H1 (cell line): ENCODE results near the gene NECAP2. TPM values are rescaled to one million over a fixed set of nuclear protein-coding genes. Genes with fewer than 3 reads are reported as not detected.

Source experiments
- CTCF ChIA-PET: fragments of 300-600 bp; sonication (Branson Sonifier 250); formaldehyde crosslinking; loops from one replicate; lab custom pipeline; 2021; ENCODE audit not compliant: partially characterized antibody; lab: Charles Lee
- POLR2A ChIA-PET: fragments of 300-600 bp; sonication (Branson Sonifier 250); formaldehyde crosslinking; loops from one replicate; lab custom pipeline; 2021; ENCODE audit warnings: inconsistent platforms; ENCODE audit not compliant: partially characterized antibody; lab: Charles Lee
- DNase-seq, 2 experiments: peaks; one replicate each; pipeline versions ENCODE4 v3.0.0 to v3.0.0-alpha.2; 2010 to 2022; ENCODE audit warnings: low spot score in 2 of 2, low read depth in 1 of 2, mixed read lengths in 1 of 2
- FAIRE-seq: peaks from 2 replicates; lab custom pipeline; 2011; peaks lifted over from hg19 to GRCh38; lab: Jason Lieb, UNC
- H2AFZ ChIP-seq: 2 replicates; pipeline ENCODE4 v1.8.1; 2012; ENCODE audit warnings: low read length, inconsistent platforms
- H2AK5ac ChIP-seq: 2 replicates; pipeline ENCODE4 v1.6.1; 2013; ENCODE audit warnings: low read depth, low read length
- H2BK120ac ChIP-seq: replicated peaks from 2 replicates; pipeline ENCODE3; 2013; ENCODE audit warnings: low read depth, low read length, inconsistent platforms
- H2BK12ac ChIP-seq: 2 replicates; pipeline ENCODE4 v1.6.1; 2013; ENCODE audit warnings: low read depth, low read length
- H2BK15ac ChIP-seq: 2 replicates; pipeline ENCODE4 v1.6.1; 2013; ENCODE audit warnings: low read length
- H2BK20ac ChIP-seq: 2 replicates; pipeline ENCODE4 v1.6.1; 2013; ENCODE audit warnings: low read length
- H2BK5ac ChIP-seq: 2 replicates; pipeline ENCODE4 v1.6.1; 2013; ENCODE audit warnings: low read depth, low read length
- H3K14ac ChIP-seq: 2 replicates; pipeline ENCODE4 v1.6.1; 2013; ENCODE audit warnings: inconsistent platforms; ENCODE audit not compliant: insufficient read length
- H3K18ac ChIP-seq: 2 replicates; pipeline ENCODE4 v1.6.1; 2013; ENCODE audit warnings: low read length; ENCODE audit errors: extremely low read depth
- H3K23ac ChIP-seq: 2 replicates; pipeline ENCODE4 v1.6.1; 2013; ENCODE audit warnings: inconsistent platforms; ENCODE audit not compliant: insufficient read length
- H3K23me2 ChIP-seq: 2 replicates; pipeline ENCODE4 v1.6.1; 2013; ENCODE audit warnings: low read depth, low read length
- H3K27ac ChIP-seq: 2 replicates; pipeline ENCODE4 v1.6.1; 2011; ENCODE audit warnings: low read depth, low read length, inconsistent platforms
- H3K27me3 ChIP-seq, 4 experiments: replicated peaks in 1 of 4; 1 replicate in 1 of 4; 2 replicates in 3 of 4; pipeline versions ENCODE4 v1.6.1 to v1.8.1; 2011 to 2013; ENCODE audit warnings: low read length in 3 of 4, mild to moderate bottlenecking in 3 of 4, inconsistent platforms in 2 of 4, mixed read lengths in 2 of 4, moderate library complexity in 1 of 4; ENCODE audit not compliant: control insufficient read depth in 3 of 4, insufficient read depth in 3 of 4; ENCODE audit errors: extremely low read depth in 1 of 4
- H3K36me3 ChIP-seq, 4 experiments: 2 replicates each; pipeline versions ENCODE4 v1.6.1 to v1.8.1; 2011 to 2013; ENCODE audit warnings: mild to moderate bottlenecking in 4 of 4, low read length in 3 of 4, moderate library complexity in 2 of 4, control low read depth in 1 of 4, inconsistent platforms in 1 of 4; ENCODE audit not compliant: insufficient read depth in 4 of 4, control insufficient read depth in 2 of 4
- H3K4ac ChIP-seq: replicated peaks from 2 replicates; pipeline ENCODE3; 2013; ENCODE audit warnings: low read length, low read depth, mixed read lengths, inconsistent platforms; ENCODE audit not compliant: insufficient read length
- H3K4me1 ChIP-seq, 4 experiments: replicated peaks in 1 of 4; 1 replicate in 1 of 4; 2 replicates in 3 of 4; pipeline versions ENCODE4 v1.6.1 to v1.8.1; 2011 to 2013; ENCODE audit warnings: low read length in 3 of 4, inconsistent platforms in 2 of 4, mixed read lengths in 1 of 4; ENCODE audit not compliant: insufficient read depth in 4 of 4, control insufficient read depth in 3 of 4
- H3K4me2 ChIP-seq, 2 experiments: 2 replicates each; pipeline versions ENCODE4 v1.6.1 to v1.8.1; 2011 to 2013; ENCODE audit warnings: low read depth in 2 of 2, low read length in 2 of 2, control low read depth in 1 of 2, inconsistent platforms in 1 of 2, mild to moderate bottlenecking in 1 of 2; ENCODE audit not compliant: insufficient read depth in 1 of 2
- H3K4me3 ChIP-seq, 4 experiments: fragments of 200-600, 300-600 bp in 1 of 4; sonication (generic), shearing (Covaris generic), sonication (Bioruptor Twin) in 1 of 4; 2 replicates each; pipeline versions ENCODE4 v1.5.1 to v1.8.1; 2011 to 2016; ENCODE audit warnings: low read length in 4 of 4, low read depth in 3 of 4, control low read depth in 2 of 4, inconsistent platforms in 2 of 4, mild to moderate bottlenecking in 2 of 4, mixed read lengths in 1 of 4, moderate library complexity in 1 of 4; ENCODE audit not compliant: insufficient read depth in 2 of 4; ENCODE audit errors: extremely low read depth in 1 of 4
- H3K56ac ChIP-seq: replicated peaks from 2 replicates; pipeline ENCODE3; 2013; ENCODE audit warnings: low read depth, mild to moderate bottlenecking, mixed read lengths, low read length, inconsistent platforms; ENCODE audit not compliant: insufficient read length
- H3K79me1 ChIP-seq: 2 replicates; pipeline ENCODE4 v1.6.1; 2013; ENCODE audit warnings: low read depth, low read length, control low read depth
- H3K79me2 ChIP-seq, 2 experiments: 2 replicates each; pipeline versions ENCODE4 v1.6.1 to v1.8.1; 2012 to 2013; ENCODE audit warnings: low read length in 2 of 2, mild to moderate bottlenecking in 2 of 2, inconsistent platforms in 1 of 2; ENCODE audit not compliant: insufficient read depth in 2 of 2, control insufficient read depth in 1 of 2
- H3K9ac ChIP-seq, 4 experiments: replicated peaks in 1 of 4; 1 replicate in 1 of 4; 2 replicates in 3 of 4; pipeline versions ENCODE4 v1.6.1 to v1.8.1; 2011 to 2013; ENCODE audit warnings: low read depth in 3 of 4, low read length in 3 of 4, control low read depth in 2 of 4, mild to moderate bottlenecking in 2 of 4, moderate library complexity in 2 of 4, inconsistent platforms in 1 of 4; ENCODE audit errors: extremely low read depth in 1 of 4
- H3K9me3 ChIP-seq, 2 experiments: 2 replicates each; pipeline versions ENCODE4 v1.6.1 to v1.8.1; 2012 to 2013; ENCODE audit warnings: mild to moderate bottlenecking in 2 of 2, moderate library complexity in 2 of 2, control low read depth in 1 of 2, inconsistent platforms in 1 of 2, low read depth in 1 of 2, low read length in 1 of 2, mixed read lengths in 1 of 2; ENCODE audit not compliant: insufficient read depth in 2 of 2
- H4K20me1 ChIP-seq, 2 experiments: replicated peaks in 1 of 2; 2 replicates each; pipeline versions ENCODE3 to v1.8.1; 2011 to 2013; ENCODE audit warnings: inconsistent platforms in 2 of 2, low read length in 2 of 2, mild to moderate bottlenecking in 1 of 2; ENCODE audit not compliant: insufficient read depth in 2 of 2, control insufficient read depth in 1 of 2
- H4K5ac ChIP-seq: 2 replicates; pipeline ENCODE4 v1.6.1; 2013; ENCODE audit warnings: low read length, low read depth, mixed read lengths, inconsistent platforms; ENCODE audit not compliant: insufficient read length
- H4K8ac ChIP-seq: 2 replicates; pipeline ENCODE4 v1.8.0; 2013; ENCODE audit warnings: mild to moderate bottlenecking, moderate library complexity, low read length, inconsistent platforms; ENCODE audit not compliant: insufficient read depth; ENCODE audit errors: extremely low read depth
- H4K91ac ChIP-seq: replicated peaks from 2 replicates; pipeline ENCODE3; 2013; ENCODE audit warnings: low read length, mixed read lengths, inconsistent platforms; ENCODE audit not compliant: insufficient read length
- HDAC6 ChIP-seq: IDR thresholded peaks from one replicate; pipeline ENCODE4 v1.7.1; 2012; ENCODE audit warnings: low read depth, mild to moderate bottlenecking, inconsistent platforms, low read length, moderate library complexity
- JUND ChIP-seq: IDR thresholded peaks from 2 replicates; pipeline ENCODE4 v1.6.1; 2011; ENCODE audit warnings: mild to moderate bottlenecking, improper control_type of control experiment, low read length
- NRF1 ChIP-seq: IDR thresholded peaks from 2 replicates; pipeline ENCODE4 v1.6.1; 2011; ENCODE audit warnings: mild to moderate bottlenecking, low read depth, low read length, improper control_type of control experiment
- POU5F1 ChIP-seq: IDR thresholded peaks from 2 replicates; pipeline ENCODE4 v1.6.1; 2011; ENCODE audit warnings: low read depth, mild to moderate bottlenecking, low read length, moderate library complexity
- RNF2 ChIP-seq: fragments of 200-900, 300-1000 bp; sonication (generic); IDR thresholded peaks from 2 replicates; pipeline ENCODE4 v1.7.1; 2016; ENCODE audit warnings: borderline replicate concordance, low read depth, mild to moderate bottlenecking, antibody characterized with exemption, low read length; ENCODE audit not compliant: poor library complexity, severe bottlenecking; ENCODE audit errors: missing control alignments
- SP1 ChIP-seq: IDR thresholded peaks from 2 replicates; pipeline ENCODE4 v1.6.1; 2011; ENCODE audit warnings: low read depth, low read length
- SP2 ChIP-seq: IDR thresholded peaks from 2 replicates; pipeline ENCODE4 v1.6.1; 2012; ENCODE audit warnings: mild to moderate bottlenecking, low read length, inconsistent platforms
- TAF7 ChIP-seq: optimal IDR thresholded peaks from 2 replicates; pipeline ENCODE3; 2011; ENCODE audit warnings: low read depth, mild to moderate bottlenecking, inconsistent platforms, low read length, moderate library complexity, borderline replicate concordance
- USF2 ChIP-seq: IDR thresholded peaks from 2 replicates; pipeline ENCODE4 v1.6.1; 2011; ENCODE audit warnings: low read length, improper control_type of control experiment
- YY1 ChIP-seq: IDR thresholded peaks from 2 replicates; pipeline ENCODE4 v1.6.1; 2011; ENCODE audit warnings: low read depth, mild to moderate bottlenecking, low read length
- WGBS, 2 experiments: shearing (Covaris generic) in 1 of 2; methylation state at CpG; one replicate each; pipeline versions ENCODE4 v1.1.6 to v1.1.7; 2013 to 2015; ENCODE audit warnings: low lambda C conversion rate in 2 of 2, mixed read lengths in 2 of 2, inconsistent platforms in 1 of 2, low coverage in 1 of 2, missing lambda C conversion rate in 1 of 2; ENCODE audit not compliant: insufficient replicate concordance in 2 of 2, insufficient coverage in 1 of 2, insufficient read length in 1 of 2; ENCODE audit errors: extremely low coverage in 1 of 2, missing lambda C conversion rate in 1 of 2; 5-methylcytosine and 5-hydroxymethylcytosine counted together
- polyA plus RNA-seq, 7 experiments: library from polyadenylated mRNA; depleted of rRNA in 3 of 7; stranded (reverse) in 5 of 7; unstranded in 2 of 7; fragments of >200 nt in 5 of 7; fragments of 200-250 nt in 2 of 7; gene quantifications; 1 replicate in 5 of 7; 2 replicates in 1 of 7; 4 replicates in 1 of 7; pipeline versions ENCODE4 v1.2.1 to v1.2.3, GENCODE V29; 2011 to 2013; ENCODE audit warnings: missing spikeins in 2 of 7, mixed read lengths in 2 of 7
- total RNA-seq: library from RNA; stranded (reverse); fragmentation: NEBNext Ultra II Directional; extraction: Animal tissue kit (Norgen Biotek cat#: 25700); gene quantifications from 2 replicates; pipeline ENCODE4 v1.2.1, GENCODE V29; 2021

NECAP2 gene
- total and polyA plus RNA-seq, 2 of the 8 experiments (the other 6 are each of a cell fraction or from before 2014, with no cell fraction given) = 24.4 to 29.7 TPM

- no peak overlapping the region for H2AFZ ChIP-seq
- no peaks in the 10 kb centered on the region for H3K23me2 ChIP-seq
- H3K56ac ChIP-seq = no peak overlapping the region
- H4K8ac ChIP-seq = no peak overlapping the region
- H3K4me3 ChIP-seq = no peak overlapping the region
- H2BK12ac ChIP-seq = no peak overlapping the region
- WGBS, 2 experiments = 87 to 100% methylated on average over 3 of the region's 5 CpGs
- H3K79me2 ChIP-seq = peaks cover 3 to 23% of the 10 kb centered on the region in 2 experiments; a peak in 3 of 4 replicates
- no peak overlapping the region for H4K5ac ChIP-seq
- no peak overlapping the region for H3K4ac ChIP-seq
- H2BK120ac ChIP-seq = no peak overlapping the region
- H2BK15ac ChIP-seq = no peak overlapping the region
- H3K79me1 ChIP-seq = peaks cover 15% of the 10 kb centered on the region; the same call in 1 of the 2 replicates
- DNase-seq (no peak), FAIRE-seq (no peak)
- H3K14ac ChIP-seq = no peak overlapping the region
- peaks cover 17 to 20% of the 10 kb centered on the region in 2 experiments for H4K20me1 ChIP-seq
- H3K27ac ChIP-seq = no peak overlapping the region
- no peak overlapping the region for H3K18ac ChIP-seq
- CTCF ChIA-PET = no interaction called here
- H4K91ac ChIP-seq = no peak overlapping the region
- no peak overlapping the region for H2BK20ac ChIP-seq
- no peaks in the 10 kb centered on the region for H3K27me3 ChIP-seq
- no peak overlapping the region; a peak in 1 of 4 replicates for H3K4me2 ChIP-seq
- H3K36me3 ChIP-seq = peaks cover 3 to 19% (median 11%) of the 10 kb centered on the region in 4 experiments; a peak in 7 of 8 replicates
- H2BK5ac ChIP-seq = no peak overlapping the region
- no peaks in the 10 kb centered on the region for H3K9me3 ChIP-seq
- no peak overlapping the region for H3K23ac ChIP-seq
- H3K4me1 ChIP-seq = peaks cover 2 to 16% (median 10%) of the 10 kb centered on the region in 4 experiments
- no peak overlapping the region for H2AK5ac ChIP-seq
- TF ChIP-seq NRF1 (no peak), SP1 (no peak), USF2 (no peak), HDAC6 (no peak), TAF7 (no peak), YY1 (no peak), POU5F1 (no peak), JUND (no peak), RNF2 (no peak), SP2 (no peak)
- POLR2A ChIA-PET = no interaction called here
- no peak overlapping the region for H3K9ac ChIP-seq
Observed at GRCh38 chr1:16397120-16397519, 43.4 kb upstream of the NECAP2 start.
